ENCODE results near the gene PPP2R5C.
"Not testable (repeated sequence)": the region's sequence is repeated elsewhere in the genome, so short reads cannot be mapped to it uniquely, and the experiment has no call there.

Gene PPP2R5C

GRCh38 chr14:101957406-101958234 lies 196.1 kb downstream of the PPP2R5C start:
- no peak for DNase-seq

DNA sequence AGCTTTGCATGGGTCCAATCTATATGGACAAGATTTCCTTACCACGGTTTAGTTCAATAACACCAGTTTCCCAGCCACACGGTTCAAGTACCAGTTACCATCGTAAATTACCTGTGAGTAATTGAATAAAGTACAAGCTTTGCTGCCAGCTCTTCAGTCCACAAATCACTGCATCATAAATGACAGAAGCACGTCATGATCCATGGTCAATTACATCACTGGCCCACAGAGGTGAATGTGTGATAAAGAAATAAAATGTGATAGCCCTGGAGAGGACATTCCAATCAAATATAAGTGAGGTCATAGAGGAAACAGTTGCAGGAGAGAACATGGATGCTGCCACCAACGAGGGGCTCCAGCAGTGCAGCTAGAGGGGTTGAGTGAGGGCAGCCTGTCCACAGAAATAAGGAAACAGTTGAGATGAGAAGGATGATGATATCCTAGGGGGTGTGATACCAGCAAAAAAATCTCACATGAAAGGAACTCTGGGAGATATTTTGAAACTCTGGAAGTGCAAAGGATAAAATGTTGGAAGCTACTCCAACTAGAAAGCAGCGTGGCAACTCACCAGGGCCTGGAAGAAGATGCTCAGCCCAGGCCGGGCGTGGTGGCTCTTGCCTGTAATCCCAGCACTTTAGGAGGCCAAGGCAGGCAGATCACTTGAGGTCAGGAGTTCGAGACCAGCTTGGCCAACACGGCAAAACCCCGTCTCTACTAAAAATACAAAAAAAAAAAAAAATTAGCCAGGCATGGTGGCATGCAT lies 197.1 kb downstream of the PPP2R5C start:
- DNase-seq: no peak

DNA sequence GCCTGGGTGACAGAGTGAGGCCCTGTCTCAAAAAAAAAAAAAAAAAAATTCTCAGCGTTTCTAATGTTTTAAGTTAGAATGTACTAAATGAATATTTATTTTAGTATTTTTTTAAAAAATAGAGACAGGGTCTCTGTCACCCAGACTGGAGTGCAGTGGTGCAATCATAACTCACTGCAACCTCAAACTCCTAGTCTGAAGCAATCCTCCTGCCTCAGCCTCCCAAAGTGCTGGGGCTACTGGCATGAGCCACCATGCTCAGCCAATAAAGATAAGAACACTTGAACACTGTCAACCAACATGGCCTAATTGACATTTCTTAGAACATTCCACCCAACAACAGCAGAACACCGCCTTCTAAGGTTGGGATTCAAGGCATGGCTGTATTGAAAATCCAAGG lies 197.8 kb downstream of the PPP2R5C start:
- no peak for DNase-seq

DNA sequence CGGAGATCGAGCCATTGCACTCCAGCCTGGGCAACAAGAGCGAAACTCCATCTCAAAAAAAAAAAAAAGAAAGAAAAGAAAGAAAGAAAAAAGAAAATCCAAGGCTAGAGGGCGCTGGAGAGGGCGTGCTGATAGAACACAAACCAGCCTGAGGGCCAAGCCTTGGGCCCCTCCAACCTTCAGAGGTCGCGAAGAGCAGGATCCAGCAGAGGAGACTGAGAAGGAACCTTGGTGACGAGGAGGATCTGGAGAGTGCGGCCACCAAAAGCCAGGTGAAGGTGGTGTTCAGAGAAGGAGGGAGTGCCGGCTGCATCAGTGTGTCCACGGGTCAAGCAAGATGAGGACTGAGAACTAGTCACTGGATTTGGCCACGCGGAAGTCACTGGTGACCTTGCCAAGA lies 198.7 kb downstream of the PPP2R5C start:
- no peak for DNase-seq

GRCh38 chr14:101961011-101961721 lies 199.7 kb downstream of the PPP2R5C start:
- DNase-seq: peak; percentile 67

GRCh38 chr14:101961746-101962502 lies 200.4 kb downstream of the PPP2R5C start:
- DNase-seq: no peak

GRCh38 chr14:101962503-101962874 lies 201.0 kb downstream of the PPP2R5C start:
- peak; percentile 88 for DNase-seq

DNA sequence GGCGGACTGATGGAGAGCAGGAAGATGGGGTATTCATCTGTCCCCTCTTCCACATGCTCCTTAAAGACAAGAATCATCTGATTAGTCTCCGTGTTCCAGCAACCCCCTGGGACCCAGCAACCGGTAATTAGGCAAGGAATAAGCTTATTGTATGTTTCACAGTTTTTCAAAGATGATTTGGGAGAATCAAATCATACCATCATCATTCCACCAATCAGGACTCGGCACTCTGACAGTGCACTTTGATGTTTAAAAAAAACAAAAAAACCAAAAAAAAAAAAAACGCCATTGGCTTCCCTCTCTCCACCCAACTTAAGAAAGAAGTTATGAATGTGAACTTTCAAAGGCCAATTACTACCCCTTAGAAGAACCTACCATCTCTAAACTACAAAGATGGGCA lies 201.5 kb downstream of the PPP2R5C start:
- DNase-seq: no peak

DNA sequence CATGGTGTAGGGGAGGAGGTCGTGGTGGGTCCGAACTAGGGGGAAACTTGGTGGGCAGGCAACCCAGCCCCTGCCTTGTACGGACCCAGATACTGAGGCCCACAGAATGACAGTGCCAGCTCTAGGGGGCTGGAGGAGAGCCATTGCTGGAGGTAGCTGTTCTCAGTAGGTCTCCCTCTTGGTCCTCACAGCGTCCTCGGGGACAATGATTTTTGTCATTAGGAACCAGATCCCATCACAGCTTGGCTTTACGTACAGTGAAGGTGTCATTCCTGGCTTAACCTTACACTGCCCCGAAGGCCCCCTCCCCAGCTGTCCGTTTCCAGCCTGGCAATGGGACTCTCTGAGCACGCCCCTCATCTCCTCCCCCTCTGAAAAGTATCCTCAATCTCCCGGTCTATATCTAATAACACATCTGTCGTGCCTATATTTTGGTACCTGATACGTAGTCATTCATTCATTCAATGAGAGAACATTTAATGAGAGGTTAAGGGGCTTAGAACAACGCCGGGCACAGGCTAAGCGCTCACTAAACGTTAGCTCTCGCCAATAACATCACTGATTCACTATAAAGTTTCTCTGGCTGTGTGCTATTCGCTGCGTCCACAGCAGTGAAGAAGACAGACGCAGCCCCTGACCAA lies 202.3 kb downstream of the PPP2R5C start:
- DNase-seq: no peak

DNA sequence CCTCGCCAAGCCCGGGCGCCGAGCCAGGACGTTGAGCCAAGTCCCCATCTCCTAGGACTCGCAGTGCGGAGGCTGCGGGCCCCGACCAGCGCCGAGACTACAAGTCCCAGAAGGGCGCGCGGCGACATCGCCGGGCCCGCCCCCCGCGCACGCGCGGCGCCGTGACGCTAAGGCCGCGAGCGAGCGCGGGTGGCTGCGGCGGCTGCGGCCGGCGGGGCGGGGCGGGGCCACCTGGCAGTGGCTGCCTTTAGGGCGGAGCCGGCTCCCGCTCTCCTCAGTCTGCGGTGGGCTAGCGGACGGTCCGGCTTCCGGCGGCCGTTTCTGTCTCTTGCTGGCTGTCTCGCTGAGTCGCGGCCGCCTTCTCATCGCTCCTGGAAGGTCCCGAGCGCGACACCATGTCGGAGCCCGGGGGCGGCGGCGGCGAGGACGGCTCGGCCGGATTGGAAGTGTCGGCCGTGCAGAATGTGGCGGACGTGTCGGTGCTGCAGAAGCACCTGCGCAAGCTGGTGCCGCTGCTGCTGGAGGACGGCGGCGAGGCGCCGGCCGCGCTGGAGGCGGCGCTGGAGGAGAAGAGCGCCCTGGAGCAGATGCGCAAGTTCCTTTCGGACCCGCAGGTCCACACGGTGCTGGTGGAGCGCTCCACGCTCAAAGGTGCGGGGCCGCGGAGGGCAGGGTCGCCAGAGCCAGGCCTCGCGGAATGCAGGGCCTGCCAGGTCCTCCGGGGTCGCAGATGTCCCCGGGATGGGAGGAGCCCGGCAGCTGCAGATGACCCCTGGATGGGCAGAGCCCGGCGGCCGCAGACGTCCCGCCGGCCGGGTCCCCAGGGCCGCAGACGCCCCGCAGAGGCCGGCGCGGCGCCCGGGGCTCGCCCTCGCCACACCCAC lies 203.0 kb downstream of the PPP2R5C start, which contains the start of gene DYNC1H1:
Gene DYNC1H1, plus strand, starts transcription at position 277 of the 884 bp plus-strand sequence. Its CDS starts 119 bp downstream, at position 396.
- DNase-seq: peak; percentile 96

DNA sequence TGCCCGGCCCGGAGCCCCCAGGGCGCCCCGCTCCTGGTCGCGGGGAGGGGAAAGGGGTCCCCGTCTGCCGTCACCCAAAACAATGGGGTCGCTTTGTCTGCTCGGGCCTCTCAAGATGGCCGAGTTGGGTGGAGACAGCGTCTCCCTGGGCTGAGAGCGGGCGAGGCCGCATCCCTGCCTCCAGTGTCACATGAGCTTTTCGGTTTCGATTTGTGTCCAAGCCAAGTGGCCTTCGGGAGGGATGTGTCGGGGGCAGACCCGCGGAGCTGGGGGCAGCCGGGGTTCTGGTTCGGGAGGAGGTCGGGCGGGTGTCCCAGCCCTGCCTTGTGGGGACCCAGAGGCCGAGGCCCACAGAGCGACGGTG lies 203.7 kb downstream of the PPP2R5C start:
- no peak for DNase-seq

DNA sequence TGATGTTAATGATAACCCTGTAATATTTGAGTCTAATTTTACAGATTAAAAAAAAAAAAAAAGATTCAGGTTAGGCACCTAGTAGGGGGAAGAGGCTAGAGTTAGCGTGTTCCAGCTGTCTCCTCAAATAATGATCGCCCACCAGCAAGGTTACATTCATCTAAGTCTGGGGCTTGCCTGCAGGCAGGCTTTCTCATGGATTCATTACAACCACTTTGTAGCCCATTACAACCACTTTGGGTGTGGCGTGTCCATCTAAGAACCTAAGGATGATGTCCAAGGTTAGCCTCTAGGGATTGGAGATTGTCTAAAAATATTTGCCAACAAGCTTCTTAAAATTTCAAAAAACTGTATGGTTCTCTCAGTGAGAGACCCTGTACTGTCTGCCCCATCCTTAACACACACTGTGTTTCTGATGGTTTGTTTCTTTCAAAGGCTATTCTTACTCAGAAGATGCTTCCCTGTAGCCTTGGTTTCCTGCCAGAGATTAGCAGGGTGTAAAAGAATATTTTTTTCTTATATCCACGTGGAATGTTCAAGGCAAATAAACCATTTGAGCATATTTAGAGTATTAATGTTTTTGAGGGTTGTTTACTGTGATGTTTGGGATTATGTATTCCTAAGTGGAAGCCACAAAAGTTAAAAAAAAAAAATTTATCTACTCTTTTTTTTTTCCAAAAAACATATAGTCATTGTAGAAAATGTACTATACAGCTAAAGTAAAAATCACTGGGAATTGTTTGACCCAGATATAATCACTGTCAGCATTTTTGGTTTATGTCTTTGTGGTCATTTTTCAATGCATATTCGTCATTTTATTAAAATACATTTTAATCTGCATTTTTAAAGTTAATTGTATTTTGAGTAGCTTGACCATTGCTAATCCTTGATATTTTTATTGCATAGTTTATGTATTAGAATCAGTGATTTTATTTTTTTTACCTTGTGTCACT lies 204.5 kb downstream of the PPP2R5C start:
- DNase-seq: no peak

GRCh38 chr14:101966742-101967141 lies 205.2 kb downstream of the PPP2R5C start:
- no peak for DNase-seq

- no peak for DNase-seq
Observed at GRCh38 chr14:101968186-101968585, 206.7 kb downstream of the PPP2R5C start.

GRCh38 chr14:101969481-101969880 lies 208.0 kb downstream of the PPP2R5C start:
- DNase-seq: no peak

DNA sequence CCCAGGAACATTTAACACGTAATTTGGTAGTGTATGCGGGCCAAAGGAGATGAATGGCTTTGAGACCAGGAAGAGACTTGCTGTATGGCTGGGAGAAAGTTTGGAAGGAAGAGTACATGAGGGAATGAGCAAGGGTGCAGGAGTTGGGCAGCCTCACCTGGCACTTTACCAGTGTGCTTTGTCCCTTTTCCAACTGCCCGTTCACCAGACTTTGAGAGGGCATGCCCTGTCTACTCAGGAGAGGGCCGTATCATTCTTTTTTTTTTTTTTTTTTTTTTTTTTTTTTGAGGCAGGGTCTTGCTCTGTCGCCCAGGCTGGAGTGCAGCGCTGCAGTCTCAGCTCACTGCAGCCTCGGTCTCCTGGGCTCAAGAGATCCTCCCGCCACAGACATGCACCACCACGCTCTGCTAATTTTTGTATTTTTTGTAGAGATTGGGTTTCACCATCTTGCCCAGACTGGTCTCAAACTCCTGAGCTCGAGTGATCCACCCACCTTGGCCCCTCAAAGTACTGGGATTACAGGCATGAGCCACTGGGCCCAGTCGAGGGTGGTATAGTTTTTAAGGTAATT lies 209.4 kb downstream of the PPP2R5C start:
- no peak for DNase-seq

DNA sequence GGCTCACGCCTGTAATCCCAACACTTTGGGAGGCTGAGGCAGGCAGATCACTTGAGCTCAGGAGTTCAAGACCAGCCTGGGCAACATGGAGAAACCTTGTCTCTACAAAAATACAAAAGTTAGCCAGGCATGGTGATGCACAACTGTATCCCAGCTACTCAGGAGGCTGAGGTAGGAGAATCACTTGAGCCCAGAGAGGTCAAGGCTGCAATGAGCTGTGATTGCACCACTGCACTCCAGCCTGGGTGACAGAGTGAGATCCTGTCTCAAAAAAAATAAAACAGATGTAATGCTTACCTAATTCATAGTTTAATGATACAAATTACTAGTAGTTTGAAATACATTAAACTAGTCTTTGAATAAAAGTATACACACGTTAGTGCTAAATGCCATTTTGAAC lies 209.9 kb downstream of the PPP2R5C start:
- not testable (repeated sequence) for DNase-seq

- DNase-seq: peak; percentile 75
Observed at GRCh38 chr14:101972126-101972866, 210.8 kb downstream of the PPP2R5C start.

- DNase-seq: no peak
Observed at GRCh38 chr14:101973356-101973755, 211.8 kb downstream of the PPP2R5C start.
